ENCODE results near the gene DGCR8. TPM values are rescaled to one million over a fixed set of nuclear protein-coding genes. Genes with fewer than 3 reads are reported as not detected.
A peak's percentile ranks its signal among the peaks of the same experiment; 100 is the strongest.

DGCR8 gene
- total and polyA plus RNA-seq, 2 donors from 2014 or later = 12.2 to 40.1 TPM

- Histone ChIP-seq H3K4me3 (ENCODE audit: low read length in 3 of 3) (no peak overlapping the region), H3K36me3 (ENCODE audit: control insufficient read depth in 2 of 3, insufficient read depth in 3 of 3, low read length in 3 of 3) (peaks cover 0 to 4% (median 0%) of the 10 kb centered on the region in 3 donors), H3K27me3 (ENCODE audit: control insufficient read depth, insufficient read depth, low read length) (no peaks in the 10 kb centered on the region), H3K9ac (ENCODE audit: low read length in 3 of 3) (peak overlapping the region in 1 of 3 donors; percentile 40), H3K27ac (ENCODE audit: low read depth in 2 of 2, low read length in 2 of 2) (no peak overlapping the region), H3K4me1 (ENCODE audit: control insufficient read depth in 2 of 3, insufficient read depth in 2 of 3, low read depth in 1 of 3, low read length in 3 of 3) (peaks cover 0 to 44% (median 7%) of the 10 kb centered on the region in 3 donors), H3K9me3 (ENCODE audit: control insufficient read depth in 2 of 3, insufficient read depth in 1 of 3, low read length in 3 of 3) (no peaks in the 10 kb centered on the region)
- intact Hi-C loops (cut with DNase I) = no loop called here
- FAIRE-seq (no peak), DNase-seq (no peak)
- TF ChIP-seq, protein P1, sequence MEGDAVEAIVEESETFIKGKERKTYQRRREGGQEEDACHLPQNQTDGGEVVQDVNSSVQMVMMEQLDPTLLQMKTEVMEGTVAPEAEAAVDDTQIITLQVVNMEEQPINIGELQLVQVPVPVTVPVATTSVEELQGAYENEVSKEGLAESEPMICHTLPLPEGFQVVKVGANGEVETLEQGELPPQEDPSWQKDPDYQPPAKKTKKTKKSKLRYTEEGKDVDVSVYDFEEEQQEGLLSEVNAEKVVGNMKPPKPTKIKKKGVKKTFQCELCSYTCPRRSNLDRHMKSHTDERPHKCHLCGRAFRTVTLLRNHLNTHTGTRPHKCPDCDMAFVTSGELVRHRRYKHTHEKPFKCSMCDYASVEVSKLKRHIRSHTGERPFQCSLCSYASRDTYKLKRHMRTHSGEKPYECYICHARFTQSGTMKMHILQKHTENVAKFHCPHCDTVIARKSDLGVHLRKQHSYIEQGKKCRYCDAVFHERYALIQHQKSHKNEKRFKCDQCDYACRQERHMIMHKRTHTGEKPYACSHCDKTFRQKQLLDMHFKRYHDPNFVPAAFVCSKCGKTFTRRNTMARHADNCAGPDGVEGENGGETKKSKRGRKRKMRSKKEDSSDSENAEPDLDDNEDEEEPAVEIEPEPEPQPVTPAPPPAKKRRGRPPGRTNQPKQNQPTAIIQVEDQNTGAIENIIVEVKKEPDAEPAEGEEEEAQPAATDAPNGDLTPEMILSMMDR (IDR thresholded peaks at IDR 0.05; ENCODE audit: borderline replicate concordance, extremely low read depth, insufficient read depth) = no peak
Observed at GRCh38 chr22:20135806-20136602, 56.0 kb downstream of the DGCR8 start.

DNA sequence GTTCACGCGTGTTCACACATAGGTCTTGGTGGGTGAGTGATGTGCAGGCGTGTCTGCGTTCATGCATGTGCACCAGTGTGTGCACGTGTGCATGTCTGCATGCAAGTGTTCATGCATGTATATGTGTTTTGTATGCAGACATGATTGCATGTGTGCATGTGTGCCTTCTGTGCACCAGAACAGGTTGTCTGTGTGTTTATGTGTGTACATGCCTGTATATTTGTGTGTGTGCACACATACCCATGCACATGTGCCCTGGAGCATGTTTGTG lies 56.5 kb downstream of the DGCR8 start:
- no peaks in the 10 kb centered on the region for H3K9me3 ChIP-seq (ENCODE audit: control insufficient read depth in 2 of 3, insufficient read depth in 1 of 3, low read length in 3 of 3)
- no peaks in the 10 kb centered on the region for H3K27me3 ChIP-seq (ENCODE audit: control insufficient read depth, insufficient read depth, low read length)
- DNase-seq (no peak), FAIRE-seq (no peak)
- TF ChIP-seq, protein P1 (IDR thresholded peaks at IDR 0.05; ENCODE audit: borderline replicate concordance, extremely low read depth, insufficient read depth) = no peak
- peaks cover 0 to 44% (median 7%) of the 10 kb centered on the region in 3 donors for H3K4me1 ChIP-seq (ENCODE audit: control insufficient read depth in 2 of 3, insufficient read depth in 2 of 3, low read depth in 1 of 3, low read length in 3 of 3)
- peaks cover 0 to 4% (median 0%) of the 10 kb centered on the region in 3 donors for H3K36me3 ChIP-seq (ENCODE audit: control insufficient read depth in 2 of 3, insufficient read depth in 3 of 3, low read length in 3 of 3)
- no peak overlapping the region for H3K4me3 ChIP-seq (ENCODE audit: low read length in 3 of 3)
- intact Hi-C loops (cut with DNase I) = no loop called here
- H3K9ac ChIP-seq (ENCODE audit: low read length in 3 of 3) = no peak overlapping the region
- no peak overlapping the region for H3K27ac ChIP-seq (ENCODE audit: low read depth in 2 of 2, low read length in 2 of 2)

- intact Hi-C loops (cut with DNase I) = no loop called here
Observed at GRCh38 chr22:20137113-20137512, 57.1 kb downstream of the DGCR8 start.

More at GRCh38 chr22:20137113-20137512, 57.1 kb downstream of the DGCR8 start:
- Histone ChIP-seq H3K9me3 (ENCODE audit: control insufficient read depth in 2 of 3, insufficient read depth in 1 of 3, low read length in 3 of 3) (no peaks in the 10 kb centered on the region), H3K27me3 (ENCODE audit: control insufficient read depth, insufficient read depth, low read length) (no peaks in the 10 kb centered on the region), H3K4me3 (ENCODE audit: low read length in 3 of 3) (no peak overlapping the region), H3K27ac (ENCODE audit: low read depth in 2 of 2, low read length in 2 of 2) (no peak overlapping the region), H3K36me3 (ENCODE audit: control insufficient read depth in 2 of 3, insufficient read depth in 3 of 3, low read length in 3 of 3) (peaks cover 0 to 4% (median 0%) of the 10 kb centered on the region in 3 donors), H3K4me1 (ENCODE audit: control insufficient read depth in 2 of 3, insufficient read depth in 2 of 3, low read depth in 1 of 3, low read length in 3 of 3) (peaks cover 0 to 44% (median 7%) of the 10 kb centered on the region in 3 donors), H3K9ac (ENCODE audit: low read length in 3 of 3) (no peak overlapping the region)
- FAIRE-seq (no peak), DNase-seq (no peak)
- TF ChIP-seq, protein P1 (IDR thresholded peaks at IDR 0.05; ENCODE audit: borderline replicate concordance, extremely low read depth, insufficient read depth) = no peak

Measured in kidney (tissue), 14 donors.